ENCODE measurements around the gene TTC21A. TPM values are rescaled to one million over a fixed set of nuclear protein-coding genes. Genes with fewer than 3 reads are reported as not detected.

The TTC21A gene
- total RNA-seq, 5 donors from 2014 or later (not counting 1 experiment from before 2014, with no cell fraction given) = 3.5 to 12.4 (median 5.4) TPM

Other genes with a start within 250 kb of the TTC21A start
- under 1 TPM; 0.07 to 0.23 (median 0.12) TPM for gene SCN11A, start 55.7 kb upstream of the TTC21A start, total RNA-seq
- gene WDR48, start 55.7 kb upstream of the TTC21A start, total RNA-seq = 10 to 100 TPM; 54.2 to 90.3 (median 59.9) TPM
- 10 to 100 TPM; 26.7 to 55.5 (median 41.5) TPM for gene GORASP1, start 53 bp upstream of the TTC21A start, total RNA-seq
- gene CSRNP1, start 45.9 kb downstream of the TTC21A start, total RNA-seq = 100 to 1,000 TPM in 2 of 5 donors, 10 to 100 TPM in 3; 19.5 to 302 (median 25.0) TPM
- not detected for gene XIRP1, start 84.9 kb downstream of the TTC21A start, total RNA-seq
- 10 to 100 TPM in 1 of 5 donors, 1 to 10 TPM in 4; 1.9 to 23.8 (median 5.8) TPM for gene CX3CR1, start 172.4 kb downstream of the TTC21A start, total RNA-seq
- gene CCR8, start 222.0 kb downstream of the TTC21A start, total RNA-seq = 1 to 10 TPM; 1.9 to 6.7 (median 2.8) TPM

Measured in T-cell (primary cell).